Transverse colon (tissue), 3 donors: ENCODE data around the gene IFIT5.

Experiments used
- CTCF ChIP-seq, 5 experiments: fragments of 200-600 bp in 3 of 5; fragments of 450-650 bp in 2 of 5; sonication (generic) in 3 of 5; IDR thresholded peaks; 1 replicate in 2 of 5; 2 replicates in 3 of 5; pipeline ENCODE4 v1.5.1; 2016 to 2017; ENCODE audit warnings: antibody characterized with exemption in 5 of 5, inconsistent platforms in 3 of 5, mild to moderate bottlenecking in 2 of 5, moderate library complexity in 1 of 5
- EP300 ChIP-seq: sonication (generic); formaldehyde crosslinking; IDR thresholded peaks from one replicate; pipeline ENCODE4 v1.6.1; 2017; ENCODE audit warnings: antibody characterized with exemption, low read depth
- POLR2A ChIP-seq: fragments of 450-650 bp; IDR thresholded peaks from one replicate; pipeline ENCODE4 v1.6.1; 2016; ENCODE audit warnings: antibody characterized with exemption, mild to moderate bottlenecking, moderate library complexity

GRCh38 chr10:89371987-89372386 is 42.4 kb upstream of the IFIT5 start:
- TF ChIP-seq EP300, result no peak
- no peak for TF ChIP-seq CTCF (IDR thresholded peaks at IDR 0.05)
- no peak for TF ChIP-seq POLR2A
